Frontal cortex (tissue), 4 donors: Measurements from ENCODE around the gene CTXND2. TPM values are rescaled to one million over a fixed set of nuclear protein-coding genes. Genes with fewer than 3 reads are reported as not detected.

ENCODE experiments used
- DNase-seq, 2 donors: peaks; one replicate each; pipeline ENCODE4 v3.0.0; 2012; ENCODE audit warnings: low spot score in 2 of 2
- FAIRE-seq: peaks from 2 replicates; lab custom pipeline; 2012; peaks lifted over from hg19 to GRCh38; lab: Jason Lieb, UNC
- total RNA-seq: library from RNA; depleted of rRNA; stranded (reverse); fragments of >200 nt; gene quantifications from one replicate; pipeline ENCODE4 v1.2.3, GENCODE V29; 2014
- donor health status: control.
- donor health status: control.
- donor health status: control.

Gene CTXND2
- total RNA-seq, 1 donor from 2014 or later, result not detected

DNA sequence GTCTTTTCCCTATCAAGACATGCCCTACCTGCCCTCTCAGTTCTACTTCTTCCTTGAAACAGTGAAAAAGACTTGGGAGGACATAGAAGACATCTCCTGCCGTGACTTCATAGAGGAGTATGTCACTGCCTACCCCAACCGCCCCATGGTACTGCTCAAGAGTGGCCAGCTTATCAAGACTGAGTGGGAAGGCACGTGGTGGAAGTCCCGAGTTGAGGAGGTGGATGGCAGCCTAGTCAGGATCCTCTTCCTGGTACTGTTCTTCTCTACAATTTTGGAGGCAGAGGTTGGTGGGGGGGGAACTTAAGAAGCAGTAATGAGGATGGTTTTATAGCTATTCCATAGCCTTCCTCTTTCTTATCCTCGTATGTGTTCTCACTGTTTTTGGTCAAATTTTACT lies 57.9 kb downstream of the CTXND2 start:
- no peak for DNase-seq
- no peak for FAIRE-seq

DNA sequence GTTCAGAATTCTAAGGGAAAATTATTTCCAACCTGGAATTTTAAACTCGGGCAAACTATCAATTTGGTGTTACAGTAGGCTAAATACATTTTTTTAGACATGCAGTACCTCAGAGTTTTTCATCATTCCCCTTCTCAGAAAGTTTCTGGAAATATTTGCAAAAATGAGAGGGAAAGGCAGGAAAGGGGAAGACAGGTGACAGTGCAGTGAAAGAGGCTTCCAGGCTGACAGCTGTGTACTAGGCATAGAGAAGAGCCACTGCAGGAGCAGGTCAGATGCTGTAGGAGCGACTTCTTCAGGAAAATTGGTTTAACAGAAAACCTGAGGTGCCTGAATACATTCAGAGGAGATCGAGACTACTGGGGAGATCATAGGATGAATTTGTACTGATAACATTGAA lies 67.8 kb downstream of the CTXND2 start:
- FAIRE-seq, result no peak
- no peak for DNase-seq

DNA sequence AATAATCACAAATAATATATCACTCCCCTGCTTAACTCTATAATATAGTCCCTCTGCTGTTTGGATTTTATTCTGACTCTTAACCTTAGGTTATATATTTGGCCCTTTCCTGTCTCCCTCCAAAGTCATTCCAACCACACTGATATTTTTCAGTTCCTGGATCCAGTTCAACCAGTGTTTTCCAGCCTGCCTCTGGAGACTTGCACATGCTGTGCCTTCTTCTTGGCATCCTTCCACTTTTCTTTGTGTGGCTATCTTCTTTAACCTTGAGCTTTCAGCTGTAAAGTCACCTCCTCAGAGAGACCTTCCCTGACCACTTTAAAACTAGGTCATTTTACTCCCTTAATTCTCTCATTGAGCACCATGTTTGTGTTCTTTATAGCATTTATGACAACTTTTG lies 68.3 kb downstream of the CTXND2 start:
- DNase-seq (no peak), FAIRE-seq (no peak)

DNA sequence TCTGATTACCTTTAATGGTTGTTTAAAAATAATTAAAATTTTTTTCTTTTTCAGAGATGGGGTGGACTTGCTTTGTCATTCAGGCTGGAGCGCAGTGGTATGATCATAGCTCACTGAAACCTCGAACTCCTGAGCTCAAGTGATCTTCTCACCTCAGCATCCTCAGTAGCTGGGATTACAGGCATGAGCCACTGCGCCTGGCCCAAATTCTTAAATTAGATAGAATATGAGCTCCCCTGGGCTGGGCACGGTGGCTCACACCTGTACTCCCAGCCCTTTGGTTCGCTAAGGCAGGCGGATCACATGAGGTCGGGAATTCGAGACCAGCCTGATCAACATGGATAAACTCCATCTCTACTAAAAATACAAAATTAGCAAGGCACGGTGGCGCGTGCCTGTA lies 70.7 kb downstream of the CTXND2 start:
- no peak for FAIRE-seq
- DNase-seq, result no peak

DNA sequence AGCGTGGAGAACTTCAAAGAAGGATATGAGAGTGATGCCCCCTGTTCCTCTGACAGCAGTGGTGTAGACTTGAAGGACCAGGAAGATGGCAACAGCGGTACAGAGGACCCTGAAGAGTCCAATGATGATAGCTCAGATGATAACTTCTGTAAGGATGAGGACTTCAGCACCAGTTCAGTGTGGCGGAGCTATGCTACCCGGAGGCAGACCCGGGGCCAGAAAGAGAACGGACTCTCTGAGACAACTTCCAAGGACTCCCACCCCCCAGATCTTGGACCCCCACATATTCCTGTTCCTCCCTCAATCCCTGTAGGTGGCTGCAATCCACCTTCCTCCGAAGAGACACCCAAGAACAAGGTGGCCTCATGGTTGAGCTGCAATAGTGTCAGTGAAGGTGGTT lies 73.7 kb downstream of the CTXND2 start:
- DNase-seq (no peak), FAIRE-seq (no peak)

DNA sequence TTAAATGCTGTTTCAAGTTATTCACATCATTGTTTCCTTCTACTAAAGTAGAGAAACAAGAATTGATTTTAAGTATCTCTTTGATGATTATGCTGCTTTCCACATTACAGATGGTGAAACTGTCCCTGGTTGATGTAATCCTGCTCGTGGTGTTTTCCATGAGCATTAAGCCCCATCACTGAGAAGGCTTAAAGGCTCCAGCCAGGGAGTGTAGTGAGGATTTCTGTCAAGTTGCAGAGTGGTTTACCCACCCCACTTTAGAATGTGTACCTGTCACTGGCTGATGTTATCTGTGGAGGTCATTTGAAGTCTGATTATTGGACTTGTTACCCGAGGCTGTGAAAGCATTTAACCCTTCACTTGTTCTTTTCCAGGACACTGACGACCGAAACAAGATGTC lies 74.8 kb downstream of the CTXND2 start:
- DNase-seq, result no peak
- FAIRE-seq, result no peak

Other genes starting within 250 kb of the CTXND2 start
- 5.3 TPM for gene GOLPH3L, start 190.0 kb upstream of the CTXND2 start, total RNA-seq
- 0.82 TPM for gene HORMAD1, start 166.2 kb upstream of the CTXND2 start, total RNA-seq
- gene CTSS, start 121.4 kb upstream of the CTXND2 start, total RNA-seq, result 6.9 TPM
- gene CTSK, start 78.9 kb upstream of the CTXND2 start, total RNA-seq, result 6.9 TPM
- gene ARNT, start 10.5 kb upstream of the CTXND2 start, total RNA-seq, result 14.7 TPM
- gene SETDB1, start 39.2 kb downstream of the CTXND2 start, total RNA-seq, result 62.8 TPM
- gene CERS2, start 87.7 kb downstream of the CTXND2 start, total RNA-seq, result 30.2 TPM
- gene ANXA9, start 95.2 kb downstream of the CTXND2 start, total RNA-seq, result under 0.01 TPM
- gene MINDY1, start 119.8 kb downstream of the CTXND2 start, total RNA-seq, result 12.2 TPM
- 20.4 TPM for gene PRUNE1, start 121.3 kb downstream of the CTXND2 start, total RNA-seq
- under 0.01 TPM for gene BNIPL, start 149.4 kb downstream of the CTXND2 start, total RNA-seq
- 2.0 TPM for gene C1orf56, start 160.6 kb downstream of the CTXND2 start, total RNA-seq
- 31.0 TPM for gene CDC42SE1, start 172.5 kb downstream of the CTXND2 start, total RNA-seq
- 95.8 TPM for gene MLLT11, start 173.3 kb downstream of the CTXND2 start, total RNA-seq
- gene GABPB2, start 183.6 kb downstream of the CTXND2 start, total RNA-seq, result 9.4 TPM